ENCODE measurements around the gene CYP4B1. TPM values are rescaled to one million over a fixed set of nuclear protein-coding genes. Genes with fewer than 3 reads are reported as not detected.

Gene CYP4B1
- total RNA-seq, 4 donors from 2014 or later = 7.4 to 48.0 (median 42.4) TPM

DNA sequence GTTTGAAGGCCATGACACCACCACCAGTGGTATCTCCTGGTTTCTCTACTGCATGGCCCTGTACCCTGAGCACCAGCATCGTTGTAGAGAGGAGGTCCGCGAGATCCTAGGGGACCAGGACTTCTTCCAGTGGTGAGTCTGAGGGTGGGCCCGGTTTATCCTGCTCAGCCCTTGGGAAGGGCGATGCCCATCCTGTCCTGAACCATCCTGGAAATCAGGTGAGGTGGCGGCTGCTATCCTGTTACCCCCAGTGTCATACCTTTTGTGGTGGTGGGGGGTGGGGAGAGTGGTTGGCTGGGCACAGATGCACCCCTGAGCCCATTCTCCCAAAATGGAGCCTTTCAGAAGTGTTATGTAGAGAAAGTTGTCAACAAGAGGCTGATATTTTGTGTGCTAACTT, 16.3 kb downstream of the CYP4B1 start:
- H3K4me1 ChIP-seq = no peaks in the 10 kb centered on the region
- DNase-seq = no peak
- H3K9me3 ChIP-seq = no peaks in the 10 kb centered on the region
- TF ChIP-seq, protein P1, sequence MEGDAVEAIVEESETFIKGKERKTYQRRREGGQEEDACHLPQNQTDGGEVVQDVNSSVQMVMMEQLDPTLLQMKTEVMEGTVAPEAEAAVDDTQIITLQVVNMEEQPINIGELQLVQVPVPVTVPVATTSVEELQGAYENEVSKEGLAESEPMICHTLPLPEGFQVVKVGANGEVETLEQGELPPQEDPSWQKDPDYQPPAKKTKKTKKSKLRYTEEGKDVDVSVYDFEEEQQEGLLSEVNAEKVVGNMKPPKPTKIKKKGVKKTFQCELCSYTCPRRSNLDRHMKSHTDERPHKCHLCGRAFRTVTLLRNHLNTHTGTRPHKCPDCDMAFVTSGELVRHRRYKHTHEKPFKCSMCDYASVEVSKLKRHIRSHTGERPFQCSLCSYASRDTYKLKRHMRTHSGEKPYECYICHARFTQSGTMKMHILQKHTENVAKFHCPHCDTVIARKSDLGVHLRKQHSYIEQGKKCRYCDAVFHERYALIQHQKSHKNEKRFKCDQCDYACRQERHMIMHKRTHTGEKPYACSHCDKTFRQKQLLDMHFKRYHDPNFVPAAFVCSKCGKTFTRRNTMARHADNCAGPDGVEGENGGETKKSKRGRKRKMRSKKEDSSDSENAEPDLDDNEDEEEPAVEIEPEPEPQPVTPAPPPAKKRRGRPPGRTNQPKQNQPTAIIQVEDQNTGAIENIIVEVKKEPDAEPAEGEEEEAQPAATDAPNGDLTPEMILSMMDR (IDR thresholded peaks at IDR 0.05) = no peak
- no peak for TF ChIP-seq POLR2A (IDR thresholded peaks at IDR 0.05)
- H3K36me3 ChIP-seq = no peaks in the 10 kb centered on the region
- H3K4me3 ChIP-seq = no peak overlapping the region
- no peak overlapping the region for H3K27ac ChIP-seq
- H3K27me3 ChIP-seq = no peaks in the 10 kb centered on the region

DNA sequence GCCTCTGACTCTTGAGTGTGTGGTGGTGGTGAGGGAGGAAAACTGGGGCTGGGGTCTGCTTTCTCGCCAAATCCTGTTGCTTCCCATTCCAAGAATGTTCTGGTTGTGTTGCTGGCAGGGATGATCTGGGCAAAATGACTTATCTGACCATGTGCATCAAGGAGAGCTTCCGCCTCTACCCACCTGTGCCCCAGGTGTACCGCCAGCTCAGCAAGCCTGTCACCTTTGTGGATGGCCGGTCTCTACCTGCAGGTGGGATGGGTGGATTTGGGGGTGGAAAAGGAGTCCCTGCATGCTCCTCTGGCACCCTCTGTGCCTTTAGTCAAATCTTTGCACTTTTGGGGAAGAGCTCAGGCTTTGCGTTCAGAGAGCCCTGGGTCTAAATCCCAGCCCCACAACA, 18.1 kb downstream of the CYP4B1 start:
- no peaks in the 10 kb centered on the region for H3K36me3 ChIP-seq
- no peaks in the 10 kb centered on the region for H3K4me1 ChIP-seq
- no peaks in the 10 kb centered on the region for H3K27me3 ChIP-seq
- DNase-seq = no peak
- no peaks in the 10 kb centered on the region for H3K9me3 ChIP-seq
- H3K27ac ChIP-seq = no peak overlapping the region
- TF ChIP-seq, protein P1 (IDR thresholded peaks at IDR 0.05) = no peak
- no peak for TF ChIP-seq POLR2A (IDR thresholded peaks at IDR 0.05)
- no peak overlapping the region for H3K4me3 ChIP-seq

DNA sequence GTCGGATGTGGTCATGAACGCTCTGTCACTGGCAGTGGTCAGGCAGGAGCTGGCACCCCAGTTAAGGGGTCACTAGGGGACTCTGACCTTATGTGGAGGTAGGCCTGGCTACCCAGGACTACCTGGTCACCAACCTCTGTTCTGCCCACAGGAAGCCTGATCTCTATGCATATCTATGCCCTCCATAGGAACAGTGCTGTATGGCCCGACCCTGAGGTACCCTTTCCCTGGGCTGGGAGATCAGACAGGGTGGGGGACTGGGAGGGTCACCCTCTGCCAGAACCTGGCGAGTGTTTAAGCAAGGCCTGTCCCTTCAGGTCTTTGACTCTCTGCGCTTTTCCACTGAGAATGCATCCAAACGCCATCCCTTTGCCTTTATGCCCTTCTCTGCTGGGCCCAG, 19.0 kb downstream of the CYP4B1 start:
- no peaks in the 10 kb centered on the region for H3K36me3 ChIP-seq
- no peak overlapping the region for H3K27ac ChIP-seq

DNA sequence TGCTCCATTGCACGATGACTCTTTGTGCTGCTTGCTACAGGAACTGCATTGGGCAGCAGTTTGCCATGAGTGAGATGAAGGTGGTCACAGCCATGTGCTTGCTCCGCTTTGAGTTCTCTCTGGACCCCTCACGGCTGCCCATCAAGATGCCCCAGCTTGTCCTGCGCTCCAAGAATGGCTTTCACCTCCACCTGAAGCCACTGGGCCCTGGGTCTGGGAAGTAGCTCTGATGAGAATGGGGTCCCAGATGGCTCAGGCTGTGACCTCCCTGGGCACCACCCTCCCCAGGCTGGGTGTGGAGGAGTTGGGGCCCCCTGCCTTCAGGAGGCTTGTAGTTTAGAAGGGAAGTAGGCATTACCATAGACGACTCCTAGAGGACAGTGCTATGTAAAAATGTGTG, 19.7 kb downstream of the CYP4B1 start:
- H3K9me3 ChIP-seq = no peaks in the 10 kb centered on the region
- TF ChIP-seq POLR2A (IDR thresholded peaks at IDR 0.05) = no peak
- TF ChIP-seq, protein P1 (IDR thresholded peaks at IDR 0.05) = no peak
- H3K4me3 ChIP-seq = no peak overlapping the region
- DNase-seq = no peak
- no peaks in the 10 kb centered on the region for H3K4me1 ChIP-seq
- no peak overlapping the region for H3K27ac ChIP-seq
- no peaks in the 10 kb centered on the region for H3K36me3 ChIP-seq
- H3K27me3 ChIP-seq = no peaks in the 10 kb centered on the region

More for the DNA sequence above, 19.0 kb downstream of the CYP4B1 start:
- no peak for DNase-seq
- H3K9me3 ChIP-seq = no peaks in the 10 kb centered on the region
- no peaks in the 10 kb centered on the region for H3K4me1 ChIP-seq
- no peaks in the 10 kb centered on the region for H3K27me3 ChIP-seq
- TF ChIP-seq POLR2A (IDR thresholded peaks at IDR 0.05) = no peak
- TF ChIP-seq, protein P1 (IDR thresholded peaks at IDR 0.05) = no peak
- no peak overlapping the region for H3K4me3 ChIP-seq

DNA sequence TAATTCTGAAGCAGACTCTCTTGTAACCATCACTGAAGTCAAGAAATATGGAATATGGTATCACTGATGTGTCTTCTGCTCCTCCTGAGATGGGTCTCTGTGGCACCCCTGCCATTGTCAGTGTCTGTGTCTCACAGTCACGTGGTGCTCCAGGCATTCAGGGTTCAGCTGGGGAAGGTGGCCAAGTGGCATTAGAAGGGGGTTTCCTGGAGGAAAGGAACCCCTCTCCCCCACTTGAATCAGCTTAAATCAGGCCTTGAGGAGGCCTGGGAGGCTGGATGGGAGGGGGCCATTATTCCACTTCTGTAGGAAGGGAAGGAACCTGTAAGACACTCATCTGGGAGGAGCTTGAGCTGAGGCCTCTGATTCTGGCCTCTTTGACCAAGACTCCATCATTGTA, 20.5 kb downstream of the CYP4B1 start:
- no peaks in the 10 kb centered on the region for H3K4me1 ChIP-seq
- no peaks in the 10 kb centered on the region for H3K36me3 ChIP-seq
- H3K9me3 ChIP-seq = no peaks in the 10 kb centered on the region
- no peak for DNase-seq
- H3K27ac ChIP-seq = no peak overlapping the region
- no peak overlapping the region for H3K4me3 ChIP-seq
- TF ChIP-seq, protein P1 (IDR thresholded peaks at IDR 0.05) = no peak
- no peak for TF ChIP-seq POLR2A (IDR thresholded peaks at IDR 0.05)
- H3K27me3 ChIP-seq = no peaks in the 10 kb centered on the region

DNA sequence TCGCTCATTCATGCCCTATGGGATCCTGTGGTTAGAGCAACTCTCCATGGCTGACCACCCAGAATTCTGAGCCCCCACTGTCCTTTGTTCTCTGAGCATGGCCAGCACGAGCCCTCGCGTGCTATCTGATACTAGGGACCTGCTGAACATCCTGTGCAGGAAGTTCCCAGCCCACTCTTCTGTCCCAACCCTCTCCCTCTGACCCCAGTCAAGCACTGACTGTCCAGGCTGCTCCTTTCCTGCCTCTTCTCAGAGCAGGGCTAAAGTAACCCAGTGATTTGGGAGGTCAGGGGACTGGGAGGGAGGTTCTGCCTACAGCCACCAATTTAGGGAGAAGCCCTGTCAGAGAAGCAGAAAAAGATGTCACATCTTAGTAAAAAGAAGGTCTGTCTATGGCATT, 21.2 kb downstream of the CYP4B1 start:
- DNase-seq = no peak
- no peaks in the 10 kb centered on the region for H3K36me3 ChIP-seq
- H3K27ac ChIP-seq = no peak overlapping the region
- H3K27me3 ChIP-seq = no peaks in the 10 kb centered on the region
- no peak for TF ChIP-seq POLR2A (IDR thresholded peaks at IDR 0.05)
- TF ChIP-seq, protein P1 (IDR thresholded peaks at IDR 0.05) = no peak
- H3K4me3 ChIP-seq = no peak overlapping the region
- H3K9me3 ChIP-seq = no peaks in the 10 kb centered on the region
- no peaks in the 10 kb centered on the region for H3K4me1 ChIP-seq

All from Peyer's patch (tissue), 4 donors.